ENCODE data around the gene OXGR1.

The OXGR1 gene

DNA sequence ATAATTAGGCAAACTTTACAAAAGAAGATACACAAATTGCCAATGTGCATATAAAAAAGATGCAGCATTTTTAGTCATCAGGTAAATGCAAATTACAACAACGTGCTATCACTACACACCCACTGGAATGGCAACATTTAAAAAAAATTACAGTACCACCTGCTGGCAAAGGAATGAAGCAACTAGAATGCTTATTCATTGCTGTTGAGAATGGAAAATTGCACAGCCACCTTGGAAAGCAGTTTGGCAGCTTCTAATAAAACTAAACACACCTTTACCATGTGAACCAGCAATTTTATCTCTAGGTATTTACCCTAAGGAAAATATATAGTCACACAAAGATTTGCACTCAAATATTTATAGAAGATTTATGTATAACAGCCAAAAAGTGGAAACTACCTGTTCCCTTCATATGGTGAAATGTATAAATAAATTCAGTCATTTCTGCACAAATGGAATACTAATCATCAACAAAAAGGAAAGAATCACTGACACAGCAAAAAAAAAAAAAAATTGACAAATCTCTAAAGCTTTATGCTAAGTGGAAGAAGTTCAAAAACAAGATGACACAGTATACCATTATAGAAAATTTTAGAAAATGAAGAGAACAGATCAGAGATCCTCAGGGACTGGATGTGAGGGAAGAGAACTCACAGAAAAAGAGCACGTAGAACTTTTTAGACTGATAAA, 30.3 kb downstream of the OXGR1 start:
- DNase-seq (ENCODE audit: low read depth), result no peak

GRCh38 chr13:96960379-96960778, 33.9 kb downstream of the OXGR1 start:
- no peak for DNase-seq (ENCODE audit: low read depth)

- DNase-seq (ENCODE audit: low read depth), result no peak
Measured at GRCh38 chr13:96958286-96958891, 35.9 kb downstream of the OXGR1 start.

DNA sequence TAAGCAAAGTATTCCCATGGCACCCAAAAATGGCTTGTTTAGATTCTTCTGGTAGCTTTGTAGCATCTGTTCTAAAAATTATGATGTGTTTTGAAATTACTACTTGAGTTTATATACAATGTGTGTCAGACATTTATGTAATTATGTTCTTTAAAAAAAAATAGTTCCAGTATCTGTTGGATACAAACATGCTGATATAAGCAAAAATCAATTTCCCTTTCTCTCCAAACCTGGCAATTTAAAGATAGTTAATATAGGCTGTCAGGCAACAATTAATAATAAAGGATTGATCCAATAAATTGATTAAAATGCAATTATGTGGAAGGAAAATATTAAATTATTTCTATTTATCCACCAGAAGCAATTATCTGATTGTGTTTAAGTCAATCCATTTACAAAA, 41.7 kb downstream of the OXGR1 start:
- DNase-seq (ENCODE audit: low read depth), result no peak

GRCh38 chr13:96948127-96948526, 46.1 kb downstream of the OXGR1 start:
- no peak for DNase-seq (ENCODE audit: low read depth)

DNA sequence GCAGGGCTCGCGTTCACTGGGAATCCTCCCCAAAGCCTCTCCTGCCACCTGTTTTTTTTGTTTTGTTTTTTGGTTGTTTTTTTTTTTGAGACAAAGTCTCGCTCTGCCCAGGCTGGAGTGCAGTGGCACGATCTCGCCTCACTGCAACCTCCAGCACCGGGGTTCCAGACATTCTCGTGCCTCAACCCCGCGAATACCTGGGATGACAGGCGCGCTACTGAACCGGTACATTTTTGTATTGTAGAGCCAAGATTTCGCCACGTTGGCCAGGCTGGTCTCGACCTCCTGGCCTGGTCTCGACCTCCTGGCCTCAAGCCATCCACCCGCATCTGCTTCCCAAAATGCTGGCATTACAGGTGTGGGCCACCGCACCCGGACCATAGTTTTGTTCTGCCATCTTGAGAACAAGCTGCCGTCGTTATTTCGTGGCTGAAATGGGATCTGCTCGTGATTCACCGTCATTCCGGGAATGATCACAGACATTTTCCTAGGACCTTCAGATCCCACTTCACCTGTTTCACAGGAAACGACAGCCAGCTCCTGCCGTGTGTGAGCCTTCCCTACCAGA, 46.8 kb downstream of the OXGR1 start:
- DNase-seq (ENCODE audit: low read depth), result no peak

GRCh38 chr13:96946709-96947311, 47.5 kb downstream of the OXGR1 start:
- DNase-seq (ENCODE audit: low read depth), result no peak

DNA sequence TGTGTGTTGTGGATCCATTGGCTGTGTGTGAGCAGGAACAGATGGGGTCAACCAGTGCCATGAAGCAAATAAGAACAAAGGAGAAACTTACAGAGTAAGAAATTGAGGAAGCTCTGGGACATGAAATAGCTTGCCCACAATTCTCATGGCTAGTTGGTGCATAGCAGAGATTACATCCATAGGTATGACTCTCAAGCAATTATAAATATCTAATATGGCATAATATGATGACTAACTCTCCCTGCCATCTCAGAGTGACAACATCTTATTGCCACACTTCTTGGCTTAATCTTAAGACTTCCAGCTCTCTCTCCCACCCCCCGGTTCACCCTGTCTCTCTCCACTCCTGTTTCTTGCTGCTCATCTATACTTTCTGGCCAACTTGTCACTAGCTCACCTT, 53.3 kb downstream of the OXGR1 start:
- DNase-seq (ENCODE audit: low read depth), result no peak

DNA sequence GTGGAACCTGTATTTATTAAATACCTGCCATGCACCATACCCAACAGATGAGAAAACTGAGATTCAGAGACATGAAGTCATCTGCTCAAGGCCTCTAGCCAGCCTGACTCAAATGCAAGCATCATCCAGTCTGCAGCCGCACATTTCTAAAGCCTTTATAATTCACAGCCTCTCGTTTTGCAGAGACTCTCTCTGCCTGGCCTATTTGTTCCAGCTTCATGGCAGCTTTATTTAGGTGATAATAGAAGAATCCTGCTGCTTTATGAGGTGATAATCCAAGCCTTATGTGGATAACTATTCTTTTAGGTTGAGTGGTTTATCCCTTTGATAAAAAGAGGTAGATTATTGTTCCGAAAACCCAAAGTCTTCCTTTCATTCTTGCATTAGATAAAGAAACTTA, 58.4 kb downstream of the OXGR1 start:
- DNase-seq (ENCODE audit: low read depth), result no peak

All from activated T-cell treated with anti-CD3 and anti-CD28 coated beads for 48 hours (primary cell).